ENCODE measurements around the gene CALR. TPM values are rescaled to one million over a fixed set of nuclear protein-coding genes. Genes with fewer than 3 reads are reported as not detected.

The CALR gene
- polyA plus RNA-seq, 1 donor (not counting 4 experiments of a cell fraction or from before 2014, with no cell fraction given) = 899 TPM

- dilution Hi-C loops (cut with MboI; ENCODE audit: extremely low pct_ligation_motif_present, low sequenced_read_pairs) = no loop called here
- no peaks in the 10 kb centered on the region for H3K36me3 ChIP-seq (ENCODE audit: control insufficient read depth in 2 of 2, extremely low read depth in 1 of 2, insufficient read depth in 2 of 2, low read length in 2 of 2)
Observed at GRCh38 chr19:12973236-12973635, 34.8 kb downstream of the CALR start.

DNA sequence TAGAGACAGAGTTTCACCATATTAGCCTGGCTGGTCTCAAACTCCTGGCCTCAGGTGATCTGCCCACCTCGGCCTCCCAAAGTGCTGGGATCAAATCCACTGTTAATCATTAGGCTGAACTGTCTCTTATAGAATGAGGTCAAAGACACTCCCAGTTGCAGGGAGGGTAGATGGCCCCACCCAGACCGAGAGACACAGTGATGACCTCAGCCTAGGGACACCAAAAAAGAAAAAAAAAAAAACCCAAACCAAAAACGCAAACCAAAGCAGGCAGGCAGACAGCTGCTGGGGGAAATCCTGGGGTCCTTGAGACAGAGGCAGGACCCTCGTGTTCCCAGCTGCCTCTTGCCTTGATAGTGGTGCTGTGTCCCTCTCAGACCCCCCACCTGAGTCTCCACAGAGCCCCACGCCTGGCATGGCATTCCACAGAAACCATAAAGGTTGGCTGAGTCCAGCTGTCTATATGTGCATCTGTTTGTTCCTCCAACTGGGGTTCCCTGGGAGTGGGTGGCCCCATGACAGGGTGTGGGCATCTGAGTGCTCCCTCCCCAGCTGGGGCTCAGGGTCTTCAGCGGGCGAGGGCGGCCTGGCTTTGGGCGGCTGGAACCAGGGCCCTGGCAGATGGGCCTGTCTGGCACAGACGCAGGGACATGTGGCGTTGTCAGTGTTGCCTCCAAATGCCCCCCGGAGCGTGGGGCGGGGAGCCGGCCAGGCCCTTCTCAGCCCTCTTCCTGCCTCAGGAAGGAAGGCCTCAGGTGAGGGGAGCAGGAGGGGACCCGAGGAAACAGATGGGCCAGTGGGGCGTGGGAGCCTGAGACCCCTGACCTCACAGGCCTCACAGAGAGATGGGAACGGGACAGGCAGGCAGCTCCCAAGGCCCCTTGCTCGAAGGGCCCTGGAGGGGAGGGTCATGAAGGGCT lies 36.2 kb downstream of the CALR start:
- Histone ChIP-seq H3K79me2 (ENCODE audit: control insufficient read depth, insufficient read depth, low read length) (no peaks in the 10 kb centered on the region), H3K27ac (ENCODE audit: control insufficient read depth, insufficient read depth, low read length) (no peak overlapping the region), H3K4me2 (ENCODE audit: control insufficient read depth, extremely low read depth, insufficient read depth, low read depth, low read length) (no peak overlapping the region), H3K9me3 (ENCODE audit: control insufficient read depth, low read depth, low read length) (no peaks in the 10 kb centered on the region), H4K20me1 (ENCODE audit: control insufficient read depth, extremely low read depth, insufficient read depth, low read length) (no peaks in the 10 kb centered on the region), H3K27me3 (ENCODE audit: control insufficient read depth, extremely low read depth, insufficient read depth, low read length) (no peaks in the 10 kb centered on the region), H3K9me1 (ENCODE audit: control insufficient read depth, extremely low read depth, insufficient read depth, low read length) (no peaks in the 10 kb centered on the region), H3K36me3 (ENCODE audit: control insufficient read depth in 2 of 2, extremely low read depth in 1 of 2, insufficient read depth in 2 of 2, low read length in 2 of 2) (no peaks in the 10 kb centered on the region), H2AFZ (ENCODE audit: control insufficient read depth, low read length) (no peak overlapping the region), H3K9ac (ENCODE audit: control insufficient read depth, extremely low read depth, insufficient read depth, low read length) (no peak overlapping the region), H3K4me1 (ENCODE audit: control insufficient read depth, extremely low read depth, insufficient read depth, low read length) (no peaks in the 10 kb centered on the region), H3K4me3 (ENCODE audit: control insufficient read depth in 2 of 3, extremely low read depth in 1 of 3, insufficient read depth in 2 of 3, low read depth in 1 of 3, low read length in 3 of 3) (no peak overlapping the region)
- no peak for DNase-seq (ENCODE audit: low read depth, low spot score)
- dilution Hi-C loops (cut with MboI; ENCODE audit: extremely low pct_ligation_motif_present, low sequenced_read_pairs) = no loop called here
- TF ChIP-seq CTCF (optimal IDR thresholded peaks at IDR 0.05 in 1 of 3, IDR thresholded peaks at IDR 0.05 in 1 of 3, conservative IDR thresholded peaks at IDR 0.05 in 1 of 3; ENCODE audit: extremely low read depth in 1 of 3, insufficient read depth in 2 of 3, low read length in 3 of 3) = no peak
- no peak for TF ChIP-seq EZH2 (IDR thresholded peaks at IDR 0.05; ENCODE audit: low read length)
- FAIRE-seq = no peak

More at GRCh38 chr19:12973236-12973635, 34.8 kb downstream of the CALR start:
- TF ChIP-seq EZH2 (IDR thresholded peaks at IDR 0.05; ENCODE audit: low read length) (no peak), CTCF (optimal IDR thresholded peaks at IDR 0.05 in 1 of 3, IDR thresholded peaks at IDR 0.05 in 1 of 3, conservative IDR thresholded peaks at IDR 0.05 in 1 of 3; ENCODE audit: extremely low read depth in 1 of 3, insufficient read depth in 2 of 3, low read length in 3 of 3) (no peak)
- Histone ChIP-seq H3K9me1 (ENCODE audit: control insufficient read depth, extremely low read depth, insufficient read depth, low read length) (no peaks in the 10 kb centered on the region), H3K79me2 (ENCODE audit: control insufficient read depth, insufficient read depth, low read length) (no peaks in the 10 kb centered on the region), H3K27ac (ENCODE audit: control insufficient read depth, insufficient read depth, low read length) (no peak overlapping the region), H3K27me3 (ENCODE audit: control insufficient read depth, extremely low read depth, insufficient read depth, low read length) (no peaks in the 10 kb centered on the region), H3K9me3 (ENCODE audit: control insufficient read depth, low read depth, low read length) (no peaks in the 10 kb centered on the region), H3K4me3 (ENCODE audit: control insufficient read depth in 2 of 3, extremely low read depth in 1 of 3, insufficient read depth in 2 of 3, low read depth in 1 of 3, low read length in 3 of 3) (no peak overlapping the region), H3K4me1 (ENCODE audit: control insufficient read depth, extremely low read depth, insufficient read depth, low read length) (no peaks in the 10 kb centered on the region), H3K4me2 (ENCODE audit: control insufficient read depth, extremely low read depth, insufficient read depth, low read depth, low read length) (no peak overlapping the region), H3K9ac (ENCODE audit: control insufficient read depth, extremely low read depth, insufficient read depth, low read length) (no peak overlapping the region), H4K20me1 (ENCODE audit: control insufficient read depth, extremely low read depth, insufficient read depth, low read length) (no peaks in the 10 kb centered on the region), H2AFZ (ENCODE audit: control insufficient read depth, low read length) (no peak overlapping the region)
- DNase-seq (ENCODE audit: low read depth, low spot score) = no peak
- no peak for FAIRE-seq

All from keratinocyte (primary cell).